Measurements from ENCODE around the gene TICAM1. TPM values are rescaled to one million over a fixed set of nuclear protein-coding genes. Genes with fewer than 3 reads are reported as not detected.
"Not testable (repeated sequence)": the region's sequence is repeated elsewhere in the genome, so short reads cannot be mapped to it uniquely, and the experiment has no call there.

TICAM1 gene
- total RNA-seq, 4 donors from 2014 or later, result 5.2 to 7.0 (median 6.3) TPM

- 96 to 99% methylated on average over 6 of the region's 6 CpGs for WGBS, 2 donors
- TF ChIP-seq, protein P1, sequence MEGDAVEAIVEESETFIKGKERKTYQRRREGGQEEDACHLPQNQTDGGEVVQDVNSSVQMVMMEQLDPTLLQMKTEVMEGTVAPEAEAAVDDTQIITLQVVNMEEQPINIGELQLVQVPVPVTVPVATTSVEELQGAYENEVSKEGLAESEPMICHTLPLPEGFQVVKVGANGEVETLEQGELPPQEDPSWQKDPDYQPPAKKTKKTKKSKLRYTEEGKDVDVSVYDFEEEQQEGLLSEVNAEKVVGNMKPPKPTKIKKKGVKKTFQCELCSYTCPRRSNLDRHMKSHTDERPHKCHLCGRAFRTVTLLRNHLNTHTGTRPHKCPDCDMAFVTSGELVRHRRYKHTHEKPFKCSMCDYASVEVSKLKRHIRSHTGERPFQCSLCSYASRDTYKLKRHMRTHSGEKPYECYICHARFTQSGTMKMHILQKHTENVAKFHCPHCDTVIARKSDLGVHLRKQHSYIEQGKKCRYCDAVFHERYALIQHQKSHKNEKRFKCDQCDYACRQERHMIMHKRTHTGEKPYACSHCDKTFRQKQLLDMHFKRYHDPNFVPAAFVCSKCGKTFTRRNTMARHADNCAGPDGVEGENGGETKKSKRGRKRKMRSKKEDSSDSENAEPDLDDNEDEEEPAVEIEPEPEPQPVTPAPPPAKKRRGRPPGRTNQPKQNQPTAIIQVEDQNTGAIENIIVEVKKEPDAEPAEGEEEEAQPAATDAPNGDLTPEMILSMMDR (IDR thresholded peaks at IDR 0.05), result no peak
- no peak for TF ChIP-seq POLR2A (IDR thresholded peaks at IDR 0.05)
- H3K4me3 ChIP-seq (replicated peaks in 1 of 3), result no peak overlapping the region
- no peak overlapping the region for H3K27ac ChIP-seq
- no peaks in the 10 kb centered on the region for H3K9me3 ChIP-seq
- H3K4me1 ChIP-seq, result peaks cover 3% of the 10 kb centered on the region in 2 donors
- no peaks in the 10 kb centered on the region for H3K27me3 ChIP-seq
- H3K36me3 ChIP-seq, result peaks cover 31 to 37% of the 10 kb centered on the region in 2 donors
- intact Hi-C loops (cut with DNase I), result no loop called here
- no peak for DNase-seq
These were observed 12.1 kb upstream of the TICAM1 start for GRCh38 chr19:4843647-4843965.

DNA sequence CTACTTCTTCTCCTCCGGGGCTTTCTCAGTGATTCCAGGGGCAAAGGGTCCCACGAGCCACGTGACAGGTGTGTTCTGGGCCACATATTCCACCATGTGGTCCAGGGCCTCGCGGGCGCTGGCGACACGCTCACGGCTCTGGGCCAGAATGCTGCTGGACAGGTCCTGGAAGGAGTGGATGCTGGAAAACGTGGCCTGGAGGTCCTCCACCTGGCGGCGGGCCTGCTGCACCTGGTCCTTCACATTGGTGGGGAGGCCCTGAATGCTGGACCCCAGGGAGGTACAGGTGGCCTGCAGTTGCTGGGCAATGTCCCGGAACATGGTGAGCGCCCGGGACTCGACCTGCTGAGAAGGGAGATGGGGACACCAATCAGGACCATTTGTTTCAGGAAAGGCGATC is 7.7 kb upstream of the TICAM1 start:
- no peaks in the 10 kb centered on the region for H3K27me3 ChIP-seq
- H3K27ac ChIP-seq, result no peak overlapping the region
- 96 to 97% methylated on average over 17 of the region's 17 CpGs for WGBS, 2 donors
- no peak for TF ChIP-seq POLR2A (IDR thresholded peaks at IDR 0.05)
- TF ChIP-seq, protein P1 (IDR thresholded peaks at IDR 0.05), result no peak
- H3K9me3 ChIP-seq, result no peaks in the 10 kb centered on the region
- no peaks in the 10 kb centered on the region for H3K4me1 ChIP-seq
- H3K4me3 ChIP-seq (replicated peaks in 1 of 3), result no peak overlapping the region
- H3K36me3 ChIP-seq, result peaks cover 15 to 23% of the 10 kb centered on the region in 2 donors
- intact Hi-C loops (cut with DNase I), result no loop called here
- DNase-seq, result no peak

GRCh38 chr19:4832776-4833175 is 1.3 kb upstream of the TICAM1 start:
- H3K36me3 ChIP-seq, result peaks cover 0 to under 1% of the 10 kb centered on the region in 2 donors
- WGBS, 2 donors, result 88 to 93% methylated on average over 5 of the region's 5 CpGs
- H3K27me3 ChIP-seq, result no peaks in the 10 kb centered on the region
- H3K4me3 ChIP-seq (replicated peaks in 1 of 3), result no peak overlapping the region
- H3K27ac ChIP-seq, result no peak overlapping the region
- H3K4me1 ChIP-seq, result peaks cover 17 to 23% of the 10 kb centered on the region in 2 donors
- DNase-seq, result no peak
- H3K9me3 ChIP-seq, result no peaks in the 10 kb centered on the region
- intact Hi-C loops (cut with DNase I), result no loop called here
- no peak for TF ChIP-seq POLR2A (IDR thresholded peaks at IDR 0.05)
- TF ChIP-seq, protein P1 (IDR thresholded peaks at IDR 0.05), result no peak

DNA sequence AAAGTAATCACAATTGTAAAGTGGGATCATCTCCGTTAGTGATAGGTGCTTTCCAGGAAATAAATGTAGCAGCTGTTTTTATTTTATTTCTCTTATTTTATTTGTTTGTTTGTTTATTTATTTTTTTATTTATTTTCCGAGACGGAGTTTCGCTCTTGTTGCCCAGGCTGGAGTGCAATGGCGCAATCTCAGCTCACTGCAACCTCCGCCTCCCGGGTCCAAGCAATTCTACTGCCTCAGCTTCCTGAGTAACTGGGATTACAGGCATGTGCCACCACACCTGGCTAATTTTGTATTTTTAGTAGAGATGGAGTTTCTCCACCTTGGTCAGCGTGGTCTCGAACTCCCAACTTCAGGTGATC is 448 bp upstream of the TICAM1 start:
- H3K9me3 ChIP-seq; H3K27me3 ChIP-seq; intact Hi-C loops (cut with DNase I); DNase-seq; H3K36me3 ChIP-seq: not testable (repeated sequence)
- peak overlapping the region; percentile 88 to 93 (median 88) for H3K27ac ChIP-seq
- H3K4me1 ChIP-seq, result peaks cover 17 to 23% of the 10 kb centered on the region in 2 donors
- 28 to 41% methylated on average over 9 of the region's 9 CpGs for WGBS, 2 donors
- H3K4me3 ChIP-seq (replicated peaks in 1 of 3), result peak overlapping the region; percentile 53 to 99 (median 71)

- Histone ChIP-seq H3K27me3 (no peaks in the 10 kb centered on the region), H3K4me1 (peaks cover 17 to 23% of the 10 kb centered on the region in 2 donors), H3K27ac (peak overlapping the region; percentile 88 to 93 (median 88)), H3K4me3 (replicated peaks in 1 of 3) (peak overlapping the region; percentile 53 to 99 (median 71)), H3K36me3 (no peaks in the 10 kb centered on the region), H3K9me3 (no peaks in the 10 kb centered on the region)
- TF ChIP-seq, protein P1 (IDR thresholded peaks at IDR 0.05), result no peak
- TF ChIP-seq POLR2A (IDR thresholded peaks at IDR 0.05), result no peak
- intact Hi-C loops (cut with DNase I), result no loop called here
- WGBS, 2 donors, result 67 to 79% methylated on average over 6 of the region's 6 CpGs
- DNase-seq, result no peak
These were observed 695 bp downstream of the TICAM1 start for GRCh38 chr19:4830768-4831265.

DNA sequence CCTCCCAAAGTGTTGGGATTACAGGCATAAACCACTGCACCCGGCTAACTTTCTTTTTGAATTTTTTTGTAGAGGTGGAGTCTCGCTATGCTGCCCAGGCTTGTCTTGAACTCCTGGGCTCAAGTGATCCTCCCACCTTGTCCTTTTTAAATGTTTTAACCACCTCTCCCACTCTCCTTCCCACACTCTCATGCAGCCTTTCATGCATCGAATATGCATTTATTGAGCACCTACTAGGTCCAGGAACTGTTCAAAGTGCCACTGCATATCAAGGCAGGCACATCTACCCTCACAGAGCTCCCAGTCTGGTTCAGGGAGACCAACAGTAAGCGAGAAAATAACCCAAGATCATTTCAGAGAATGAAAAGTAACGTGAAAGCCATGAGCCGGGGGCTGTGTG is 1.2 kb downstream of the TICAM1 start:
- 90 to 95% methylated on average over 6 of the region's 6 CpGs for WGBS, 2 donors
- intact Hi-C loops (cut with DNase I), result no loop called here
- H3K4me3 ChIP-seq (replicated peaks in 1 of 3), result peak overlapping the region in 2 of 3 donors; percentile 53 to 71

More for the DNA sequence above, 1.2 kb downstream of the TICAM1 start:
- peaks cover 17 to 23% of the 10 kb centered on the region in 2 donors for H3K4me1 ChIP-seq
- DNase-seq, result no peak
- H3K27me3 ChIP-seq, result no peaks in the 10 kb centered on the region
- H3K36me3 ChIP-seq, result no peaks in the 10 kb centered on the region
- H3K27ac ChIP-seq, result peak overlapping the region; percentile 88 to 93 (median 88)
- TF ChIP-seq POLR2A (IDR thresholded peaks at IDR 0.05), result no peak
- TF ChIP-seq, protein P1 (IDR thresholded peaks at IDR 0.05), result no peak
- H3K9me3 ChIP-seq, result no peaks in the 10 kb centered on the region

Data from thyroid gland (tissue), 4 donors.